COLO829 (cell line): Measurements from ENCODE around the gene EN2.

ENCODE experiments used
- DNase-seq: peaks from one replicate; pipeline ENCODE4 v3.0.0; 2012; ENCODE audit warnings: low spot score

The EN2 gene

GRCh38 chr7:155450970-155451801, 6.7 kb upstream of the EN2 start:
- DNase-seq, result no peak

DNA sequence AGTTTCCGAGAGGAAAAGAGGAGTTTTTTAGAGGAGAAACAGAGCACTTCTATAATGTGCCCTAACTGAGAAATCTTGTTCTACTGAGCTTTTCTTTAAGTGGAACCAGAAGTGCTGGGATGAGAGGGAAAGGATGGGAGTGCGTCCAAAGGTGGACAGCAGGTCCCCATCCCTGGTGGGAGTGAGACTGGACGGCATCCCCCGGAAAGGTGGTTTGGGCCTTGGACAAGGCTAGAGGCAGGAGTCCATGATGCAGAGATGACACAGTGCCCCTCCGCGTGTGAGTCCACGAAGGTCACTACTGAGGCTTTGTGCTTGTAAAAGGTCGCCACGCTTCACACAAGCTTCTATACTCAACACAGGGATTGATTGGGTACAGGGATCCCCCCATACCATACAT, 6.1 kb upstream of the EN2 start:
- no peak for DNase-seq

GRCh38 chr7:155452505-155453295, 5.2 kb upstream of the EN2 start:
- no peak for DNase-seq

DNA sequence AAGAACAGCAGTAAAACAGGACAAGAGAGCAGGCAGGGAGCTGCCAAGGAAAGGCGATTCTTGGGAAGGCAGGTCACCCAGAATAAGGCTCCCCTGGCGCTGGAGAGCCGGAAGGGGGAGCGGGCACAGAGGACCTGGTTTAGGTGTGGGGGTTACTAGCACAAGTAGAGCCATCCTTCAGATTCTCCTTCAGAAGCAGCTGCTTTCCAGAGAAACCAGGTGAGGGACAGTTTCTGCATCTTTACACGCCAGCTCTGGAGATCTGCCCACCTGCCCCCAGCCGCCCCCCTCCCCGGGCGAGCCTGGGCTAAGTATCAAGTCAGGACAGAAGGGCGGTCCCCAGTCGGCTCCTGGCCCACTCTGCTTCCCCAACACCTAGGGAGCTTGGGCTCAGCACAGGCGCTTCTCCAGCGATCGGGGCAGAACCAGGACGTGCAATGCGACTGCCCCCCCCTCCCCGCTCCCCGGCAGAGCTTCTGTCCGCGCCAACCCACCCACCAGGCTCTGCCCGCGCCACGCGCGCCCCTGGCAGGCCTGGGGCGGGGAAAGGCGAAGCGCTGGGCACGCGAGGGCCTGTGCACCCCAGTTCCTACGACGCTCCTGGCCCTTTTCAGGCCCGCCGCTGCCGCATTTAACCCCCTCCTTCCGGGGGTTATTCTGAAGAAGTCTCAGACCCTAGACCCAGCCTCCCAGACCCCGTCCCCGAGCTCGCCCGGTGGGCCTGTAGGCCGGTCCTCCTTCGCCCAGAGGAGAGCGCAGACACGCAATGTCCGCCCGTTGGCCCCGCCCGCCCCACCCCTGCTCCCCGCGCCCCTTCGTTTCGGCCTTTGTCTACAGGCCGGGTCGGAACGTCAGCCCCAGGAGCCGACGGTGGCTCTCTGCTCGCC, 4.4 kb upstream of the EN2 start:
- DNase-seq, result no peak

DNA sequence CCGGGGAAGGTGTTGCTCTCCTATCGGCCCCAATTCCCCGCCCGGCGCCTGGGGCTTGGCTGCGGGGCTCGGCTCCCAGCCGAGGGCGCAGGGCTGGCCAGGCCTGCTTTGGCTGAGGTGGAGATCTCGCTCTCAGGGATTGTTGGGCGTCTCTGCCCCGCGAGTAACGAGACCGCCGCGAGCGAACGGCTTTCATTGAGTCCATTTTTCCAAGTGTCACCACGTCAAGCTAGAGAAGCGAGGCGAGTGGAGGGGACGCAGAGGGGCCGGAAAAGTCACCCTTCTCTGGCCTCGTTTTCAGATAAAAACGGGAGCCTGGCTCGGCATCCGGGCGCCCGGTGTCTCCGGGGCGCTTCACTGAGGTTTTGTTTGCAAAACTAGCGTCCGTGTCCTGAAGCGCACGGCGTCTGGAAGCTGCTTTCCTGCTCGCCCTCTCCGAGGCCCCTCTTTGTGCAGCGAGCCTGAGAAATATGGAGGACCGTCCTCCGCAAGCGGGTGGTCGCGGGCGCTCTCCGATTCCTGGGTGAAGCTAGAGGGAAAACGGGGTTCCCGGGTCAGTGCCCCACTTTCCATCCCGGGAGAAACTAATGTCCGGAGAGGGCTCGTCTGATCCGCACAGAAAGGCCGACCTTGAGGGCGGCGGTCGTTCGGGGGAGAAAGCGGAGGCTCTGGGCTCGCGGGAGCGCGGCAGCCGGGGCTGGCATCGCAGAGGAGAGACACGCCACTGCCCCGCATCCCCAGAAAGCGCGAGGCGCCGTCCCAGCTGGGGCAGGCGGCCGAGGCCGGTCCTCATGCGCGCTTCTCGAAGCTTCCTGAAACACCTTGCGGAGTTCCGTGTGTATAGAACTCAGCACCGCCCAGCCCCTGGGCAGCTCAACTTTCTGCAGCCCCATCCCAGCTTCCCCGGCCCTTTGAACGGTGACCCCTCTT, 3.5 kb upstream of the EN2 start:
- DNase-seq, result no peak

- DNase-seq, result no peak
These were observed 2.7 kb upstream of the EN2 start for GRCh38 chr7:155455132-155455693.

DNA sequence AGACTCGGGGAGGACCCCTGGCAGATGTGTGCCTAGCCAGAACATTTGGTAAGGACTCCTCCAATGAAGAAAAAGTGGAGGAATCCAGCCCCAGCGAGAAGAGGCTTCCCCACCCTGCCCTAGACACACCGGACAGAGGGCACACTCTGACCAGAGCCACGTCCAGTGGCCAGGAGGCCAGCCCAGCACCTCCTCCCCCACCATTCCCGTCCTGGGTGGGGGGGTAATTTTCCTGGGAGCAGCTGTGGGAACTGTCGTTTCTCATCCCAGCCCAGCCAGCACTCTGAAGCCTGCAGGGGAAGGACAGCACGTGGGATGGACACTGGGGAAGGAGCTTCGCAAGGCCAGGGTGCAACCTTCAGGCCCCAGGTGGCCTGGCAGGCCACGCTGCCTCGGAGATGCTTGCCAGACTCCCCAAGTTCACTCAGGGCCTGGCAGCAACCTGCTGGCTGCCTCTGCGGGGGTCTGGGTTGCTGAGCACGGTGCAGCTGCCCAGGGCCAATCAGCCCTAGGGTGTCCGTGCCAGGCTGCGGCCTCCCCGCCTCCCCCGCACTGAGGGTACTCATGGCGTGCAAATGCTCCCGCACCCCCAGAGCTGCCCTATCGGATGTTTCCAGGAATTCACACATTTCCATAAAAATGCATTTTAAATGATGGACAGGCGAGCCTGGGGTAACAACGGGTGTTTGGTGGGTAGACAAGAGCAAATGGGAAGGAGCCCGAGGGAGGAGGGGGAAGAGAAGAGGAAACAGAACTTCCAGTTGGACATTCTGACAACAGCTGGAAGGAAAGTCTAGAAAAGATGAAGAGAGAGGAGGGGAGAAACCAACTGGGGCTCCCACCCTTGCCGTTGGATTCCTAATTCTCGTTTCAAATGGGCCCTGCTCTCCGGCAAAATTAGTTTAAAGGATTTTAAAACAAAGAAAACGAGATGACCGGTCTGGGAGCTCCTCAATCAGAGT, 1.9 kb upstream of the EN2 start:
- DNase-seq, result no peak

GRCh38 chr7:155456738-155457543, 988 bp upstream of the EN2 start:
- peak; percentile 83 for DNase-seq

GRCh38 chr7:155457544-155458110, 302 bp upstream of the EN2 start:
- no peak for DNase-seq

DNA sequence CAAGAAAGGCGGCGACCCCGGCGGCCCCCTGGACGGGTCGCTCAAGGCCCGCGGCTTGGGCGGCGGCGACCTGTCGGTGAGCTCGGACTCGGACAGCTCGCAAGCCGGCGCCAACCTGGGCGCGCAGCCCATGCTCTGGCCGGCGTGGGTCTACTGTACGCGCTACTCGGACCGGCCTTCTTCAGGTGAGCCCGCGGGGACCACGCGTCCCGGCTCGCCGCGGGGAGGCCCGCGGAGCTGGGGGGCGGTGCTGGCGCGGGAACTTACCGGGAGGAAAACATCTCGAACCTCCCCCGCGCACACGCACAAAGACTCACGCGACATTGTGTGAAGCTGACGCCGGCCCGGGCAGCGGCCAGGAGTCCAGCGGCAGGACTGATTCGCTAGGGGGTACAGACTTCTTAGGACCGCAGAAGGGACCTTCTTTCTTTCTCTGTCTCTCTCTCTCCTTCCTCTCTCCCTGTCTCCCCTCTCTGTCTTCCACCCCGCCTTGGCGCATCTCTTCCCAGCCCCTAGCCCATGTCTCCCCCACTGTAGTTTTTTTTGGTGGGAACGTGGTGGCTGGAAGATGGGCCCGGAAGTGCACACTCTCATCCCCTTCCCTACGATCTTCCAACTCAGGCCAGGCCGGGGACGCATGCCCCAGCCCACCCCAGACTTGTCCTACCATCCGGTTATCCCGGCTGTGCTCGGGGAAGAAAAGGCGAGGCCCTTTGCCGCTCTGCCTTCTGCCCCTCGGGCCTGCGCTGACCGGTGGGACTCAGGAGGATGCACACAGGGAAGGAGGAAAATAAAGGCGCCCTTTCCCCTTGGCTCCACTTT, 1.2 kb downstream of the EN2 start:
- no peak for DNase-seq

GRCh38 chr7:155459700-155460461, 2.0 kb downstream of the EN2 start:
- no peak for DNase-seq

DNA sequence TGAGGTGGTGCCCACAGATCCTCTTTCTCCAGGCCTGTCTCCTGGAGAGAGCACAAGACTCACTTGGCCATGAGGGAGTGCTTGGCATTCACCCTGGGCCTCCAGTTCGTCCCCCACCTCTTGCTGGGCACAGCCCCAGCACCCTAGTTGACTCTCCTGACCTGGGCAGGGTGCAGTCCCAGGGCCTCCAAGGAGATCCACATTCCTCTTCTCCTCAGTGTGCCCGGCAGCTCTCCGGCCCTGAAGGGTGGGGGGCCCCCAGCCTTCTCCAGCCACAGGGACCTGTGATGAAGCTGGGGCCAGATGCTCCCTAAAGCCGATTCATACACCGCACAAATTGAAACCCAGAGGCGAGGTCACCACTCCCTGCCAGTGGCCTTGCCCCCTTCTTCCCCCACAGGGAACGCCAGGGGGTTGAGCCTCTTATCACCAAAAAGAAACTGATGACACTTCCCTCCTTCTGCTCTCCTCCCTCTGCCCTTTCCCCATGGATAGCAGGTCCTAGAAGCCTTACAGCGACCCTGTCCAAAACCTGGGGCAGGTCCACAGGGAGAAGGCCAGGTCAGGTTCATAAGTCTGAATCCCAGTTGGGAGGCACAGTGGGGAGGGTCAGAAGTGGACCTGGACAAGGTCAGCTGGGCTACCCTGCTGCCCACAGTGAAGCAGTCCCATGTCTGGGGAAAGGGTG, 3.1 kb downstream of the EN2 start:
- no peak for DNase-seq

GRCh38 chr7:155461631-155462030, 3.7 kb downstream of the EN2 start:
- no peak for DNase-seq

DNA sequence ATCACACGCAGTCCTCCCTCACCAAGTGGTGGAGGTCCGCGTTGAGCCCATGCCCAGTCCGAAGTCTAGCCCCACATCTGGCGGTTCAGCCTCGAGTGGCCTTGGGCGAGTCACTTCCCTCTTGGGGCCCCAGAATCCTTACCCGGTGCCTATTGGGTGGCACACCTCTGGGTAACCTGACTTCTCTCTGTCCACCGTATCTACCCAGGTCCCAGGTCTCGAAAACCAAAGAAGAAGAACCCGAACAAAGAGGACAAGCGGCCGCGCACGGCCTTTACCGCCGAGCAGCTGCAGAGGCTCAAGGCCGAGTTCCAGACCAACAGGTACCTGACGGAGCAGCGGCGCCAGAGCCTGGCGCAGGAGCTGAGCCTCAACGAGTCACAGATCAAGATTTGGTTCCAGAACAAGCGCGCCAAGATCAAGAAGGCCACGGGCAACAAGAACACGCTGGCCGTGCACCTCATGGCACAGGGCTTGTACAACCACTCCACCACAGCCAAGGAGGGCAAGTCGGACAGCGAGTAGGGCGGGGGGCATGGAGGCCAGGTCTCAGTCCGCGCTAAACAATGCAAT, 4.3 kb downstream of the EN2 start:
- DNase-seq, result no peak

DNA sequence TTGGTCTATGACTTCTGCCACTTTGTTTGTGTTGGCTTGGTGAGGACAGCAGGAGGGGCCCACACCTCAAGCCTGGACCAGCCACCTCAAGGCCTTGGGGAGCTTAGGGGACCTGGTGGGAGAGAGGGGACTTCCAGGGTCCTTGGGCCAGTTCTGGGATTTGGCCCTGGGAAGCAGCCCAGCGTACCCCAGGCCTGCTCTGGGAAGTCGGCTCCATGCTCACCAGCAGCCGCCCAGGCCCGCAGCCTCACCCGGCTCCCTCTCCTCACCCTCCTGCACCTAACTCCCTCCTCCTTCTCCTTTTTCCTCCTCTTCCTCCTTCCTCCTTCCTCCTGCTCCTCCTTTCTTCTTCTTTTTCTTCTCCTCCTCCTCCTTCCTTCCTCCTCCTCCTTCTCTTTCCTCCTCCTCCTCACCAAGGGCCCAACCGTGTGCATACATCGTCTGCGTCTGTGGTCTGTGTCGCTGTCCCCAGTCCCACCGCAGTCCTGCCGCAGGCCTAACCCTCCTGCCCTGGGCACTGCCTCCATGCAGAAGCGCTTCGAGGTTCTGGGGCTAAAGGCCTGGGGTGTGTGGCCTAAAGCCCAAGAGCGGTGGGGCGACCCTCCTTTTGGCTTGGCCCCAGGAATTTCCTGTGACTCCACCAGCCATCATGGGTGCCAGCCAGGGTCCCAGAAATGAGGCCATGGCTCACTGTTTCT, 5.3 kb downstream of the EN2 start:
- DNase-seq, result no peak
